ENCODE results near the gene PID1.

DNA sequence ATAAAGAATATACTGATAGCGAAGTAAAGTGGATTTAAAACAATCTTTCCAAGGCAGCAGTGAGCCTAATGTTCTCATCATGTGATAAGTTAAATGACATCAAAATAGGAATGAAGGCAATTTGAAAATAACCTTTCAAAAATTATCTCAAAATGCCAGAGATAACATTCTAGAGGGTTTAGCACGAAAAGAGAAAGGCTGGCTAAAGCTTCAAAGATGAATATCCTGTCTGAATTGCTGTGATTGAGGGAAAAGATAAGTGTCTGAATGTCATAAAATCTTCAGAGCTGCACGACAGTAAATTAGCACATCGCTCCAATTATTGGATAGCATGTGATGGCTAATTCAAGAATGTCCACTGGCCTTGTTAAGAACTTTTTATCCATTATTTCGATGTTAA is 159.3 kb downstream of the PID1 start:
- TF ChIP-seq, protein P1, sequence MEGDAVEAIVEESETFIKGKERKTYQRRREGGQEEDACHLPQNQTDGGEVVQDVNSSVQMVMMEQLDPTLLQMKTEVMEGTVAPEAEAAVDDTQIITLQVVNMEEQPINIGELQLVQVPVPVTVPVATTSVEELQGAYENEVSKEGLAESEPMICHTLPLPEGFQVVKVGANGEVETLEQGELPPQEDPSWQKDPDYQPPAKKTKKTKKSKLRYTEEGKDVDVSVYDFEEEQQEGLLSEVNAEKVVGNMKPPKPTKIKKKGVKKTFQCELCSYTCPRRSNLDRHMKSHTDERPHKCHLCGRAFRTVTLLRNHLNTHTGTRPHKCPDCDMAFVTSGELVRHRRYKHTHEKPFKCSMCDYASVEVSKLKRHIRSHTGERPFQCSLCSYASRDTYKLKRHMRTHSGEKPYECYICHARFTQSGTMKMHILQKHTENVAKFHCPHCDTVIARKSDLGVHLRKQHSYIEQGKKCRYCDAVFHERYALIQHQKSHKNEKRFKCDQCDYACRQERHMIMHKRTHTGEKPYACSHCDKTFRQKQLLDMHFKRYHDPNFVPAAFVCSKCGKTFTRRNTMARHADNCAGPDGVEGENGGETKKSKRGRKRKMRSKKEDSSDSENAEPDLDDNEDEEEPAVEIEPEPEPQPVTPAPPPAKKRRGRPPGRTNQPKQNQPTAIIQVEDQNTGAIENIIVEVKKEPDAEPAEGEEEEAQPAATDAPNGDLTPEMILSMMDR (IDR thresholded peaks at IDR 0.05): no peak
- TF ChIP-seq POLR2AphosphoS5 (IDR thresholded peaks at IDR 0.05; ENCODE audit: low read depth, low read length) (no peak), TCF7L2 (IDR thresholded peaks at IDR 0.05; ENCODE audit: low read depth, low read length) (no peak)

All from Panc1 (cell line).